Urothelium cell line (cell line): ENCODE results near the gene ABCF2.

Experiments
- DNase-seq: peaks from one replicate; pipeline ENCODE4 v3.0.0; 2011; ENCODE audit warnings: low spot score, mixed read lengths
- FAIRE-seq: peaks from 2 replicates; lab custom pipeline; 2011; peaks lifted over from hg19 to GRCh38; lab: Jason Lieb, UNC

Gene ABCF2

GRCh38 chr7:151198945-151199848 is 27.8 kb downstream of the ABCF2 start:
- FAIRE-seq (no peak), DNase-seq (no peak)

GRCh38 chr7:151197932-151198331 is 29.1 kb downstream of the ABCF2 start:
- DNase-seq (no peak), FAIRE-seq (no peak)

DNA sequence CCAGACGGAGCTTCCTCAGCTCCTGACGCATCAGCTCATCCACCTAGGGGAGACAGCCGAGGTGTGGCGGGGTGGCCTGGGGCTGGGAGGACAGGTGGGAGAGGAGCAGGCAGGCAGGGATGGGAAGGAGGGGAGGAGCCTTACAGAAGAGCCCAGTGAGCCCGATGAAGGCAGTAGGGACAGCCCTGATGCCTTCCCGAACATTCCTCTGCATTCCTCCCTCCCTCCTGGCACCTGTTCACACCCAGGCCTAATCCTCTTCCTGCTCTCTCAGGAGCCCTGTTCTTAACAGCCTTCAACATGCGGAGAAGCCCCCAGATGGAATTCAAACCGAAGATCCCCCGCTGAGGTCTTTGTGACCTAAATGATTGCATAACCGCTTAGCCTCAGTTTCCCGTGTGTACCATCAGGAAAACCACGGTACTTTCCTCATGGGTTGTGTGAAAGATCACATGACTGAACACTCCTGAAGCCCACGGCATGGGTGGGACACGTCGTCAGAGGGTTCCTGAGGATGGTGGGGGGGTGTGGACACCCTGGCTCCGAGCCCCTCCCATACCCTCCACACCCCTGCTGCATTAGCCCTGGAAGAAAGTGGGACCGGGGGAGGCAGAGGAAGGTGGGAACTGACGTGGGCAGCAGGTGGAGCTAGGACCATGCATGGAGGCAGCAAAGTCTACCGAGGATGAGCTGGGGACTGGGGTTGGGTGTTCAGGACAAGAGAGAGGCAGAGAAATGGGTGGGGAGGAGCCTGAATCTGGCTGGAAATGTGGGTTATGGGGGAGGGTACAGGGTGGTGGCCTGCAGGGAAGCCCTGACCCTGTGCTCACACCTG is 31.2 kb downstream of the ABCF2 start:
- no peak for DNase-seq
- FAIRE-seq = no peak

GRCh38 chr7:151194188-151194587 is 32.8 kb downstream of the ABCF2 start:
- FAIRE-seq = no peak
- DNase-seq = no peak

DNA sequence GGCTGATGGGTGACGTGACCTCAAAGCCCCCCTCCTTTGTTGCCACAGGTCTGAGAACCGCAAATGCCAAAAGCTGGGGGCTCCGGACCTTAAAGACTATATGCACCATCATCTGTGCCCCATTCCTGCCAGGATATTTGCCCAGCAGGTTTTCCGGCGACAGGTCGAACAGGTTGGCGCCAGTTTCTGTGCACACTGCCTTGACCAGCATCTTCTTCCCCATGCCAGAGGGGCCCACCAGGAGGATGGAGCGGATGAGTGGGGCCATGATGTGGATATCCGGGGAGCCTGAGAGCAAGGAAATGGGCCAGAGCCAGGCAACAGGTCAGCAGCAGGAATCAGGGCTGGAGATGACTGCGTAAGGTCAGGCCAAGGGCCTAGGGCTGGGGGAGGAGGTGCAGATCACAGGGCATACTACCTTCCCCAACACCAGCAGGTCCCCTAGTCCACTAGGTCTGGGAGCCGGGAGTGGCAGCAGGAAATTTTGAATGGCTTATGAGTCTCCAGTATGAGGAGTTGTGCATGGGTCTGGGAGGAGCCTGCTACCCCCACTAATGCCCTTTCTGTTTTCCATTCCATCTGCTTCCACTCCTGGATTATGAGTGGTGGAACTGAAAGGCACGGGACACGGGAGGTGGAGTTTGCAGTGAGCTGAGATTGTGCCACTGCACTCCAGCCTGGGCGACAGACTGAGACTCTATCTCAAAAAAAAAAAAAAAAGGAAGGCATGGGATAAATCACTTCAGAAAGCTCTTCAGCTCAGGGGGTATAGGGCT is 33.6 kb downstream of the ABCF2 start:
- no peak for FAIRE-seq
- DNase-seq = no peak

GRCh38 chr7:151192002-151192539 is 34.9 kb downstream of the ABCF2 start:
- DNase-seq (no peak), FAIRE-seq (no peak)

- DNase-seq (no peak), FAIRE-seq (no peak)
These were observed 35.5 kb downstream of the ABCF2 start for GRCh38 chr7:151191544-151191943.

DNA sequence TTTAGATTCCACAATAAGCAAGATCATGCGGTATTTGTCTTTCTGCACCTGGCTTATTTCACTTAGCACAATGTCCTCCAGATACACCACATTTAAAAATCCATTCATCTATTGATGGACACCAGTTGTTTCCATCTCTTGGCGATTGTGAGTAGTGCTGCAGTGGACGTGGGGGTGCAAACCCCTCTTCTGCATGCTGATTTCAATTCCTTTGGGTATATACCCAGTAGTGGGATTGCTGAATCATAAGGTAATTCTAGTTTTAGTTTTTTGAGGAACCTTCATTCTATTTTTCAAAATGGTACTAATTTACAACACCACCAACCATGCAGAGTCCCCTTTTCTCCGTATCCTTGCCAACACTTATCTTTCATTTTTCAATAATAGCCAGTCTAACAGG is 38.0 kb downstream of the ABCF2 start:
- DNase-seq (no peak), FAIRE-seq (no peak)

DNA sequence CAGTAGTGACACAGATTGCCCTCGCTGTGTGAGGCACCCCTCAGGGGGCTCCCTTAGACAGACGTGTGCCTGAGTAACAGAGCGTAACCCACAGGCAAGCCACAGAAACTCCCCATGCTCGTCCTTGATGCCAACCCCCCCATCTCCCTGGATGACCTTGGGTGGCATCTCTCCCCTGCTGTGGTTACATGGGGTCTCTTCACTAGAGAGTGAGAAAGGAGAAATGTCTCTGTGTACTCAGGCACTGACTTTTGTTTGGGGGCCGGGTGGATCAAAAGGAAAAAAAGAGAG is 38.8 kb downstream of the ABCF2 start:
- FAIRE-seq = no peak
- no peak for DNase-seq

- DNase-seq (no peak), FAIRE-seq (no peak)
These were observed 39.4 kb downstream of the ABCF2 start for GRCh38 chr7:151187409-151188251.

- FAIRE-seq (no peak), DNase-seq (no peak)
These were observed 40.2 kb downstream of the ABCF2 start, which contains the start of gene ASB10 for GRCh38 chr7:151186640-151187408. ASB10 (minus strand) TSS chr7:151187250; CDS start chr7:151187130, 120 bp downstream.

DNA sequence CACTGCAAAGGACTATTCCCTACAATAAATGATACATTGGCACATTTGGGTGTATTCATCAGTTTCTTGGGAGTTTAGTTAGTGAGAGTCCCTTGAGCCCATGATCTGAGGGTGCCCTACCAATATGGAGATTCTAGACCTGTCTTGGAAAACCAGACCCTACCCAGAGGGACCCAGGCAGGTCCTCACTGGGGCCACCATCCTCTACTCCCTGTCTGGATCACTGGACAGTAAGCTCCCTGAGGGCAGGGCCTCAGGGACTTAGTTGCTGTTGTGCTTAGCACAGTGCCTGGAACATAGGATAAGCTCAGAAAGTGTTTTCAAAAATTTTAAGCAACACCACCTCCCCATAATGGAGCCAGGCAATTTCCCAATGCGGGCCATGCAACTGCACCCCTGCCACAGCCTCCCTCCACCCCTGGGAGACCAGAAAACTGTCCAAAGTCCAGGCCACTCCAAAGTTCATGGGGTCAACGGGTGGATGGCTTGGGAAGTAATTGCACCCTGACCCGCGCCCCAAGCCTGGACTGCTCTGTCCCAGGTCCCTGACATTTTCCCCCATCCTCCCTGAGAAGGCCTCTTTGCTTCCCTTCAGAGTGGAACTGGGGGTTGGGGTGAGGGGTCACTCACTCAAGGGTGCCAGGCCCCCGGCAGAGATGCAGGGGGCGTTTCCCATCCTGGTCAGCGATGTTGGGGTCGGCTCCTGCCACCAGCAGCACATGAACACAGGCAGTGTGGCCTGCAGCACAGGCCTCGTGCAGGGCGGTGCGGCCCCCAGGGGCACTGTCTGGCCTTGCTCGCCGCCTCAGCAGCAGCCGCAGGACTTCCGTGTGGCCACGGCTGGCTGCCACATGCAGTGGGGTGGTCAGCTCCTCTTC is 41.0 kb downstream of the ABCF2 start:
- DNase-seq (no peak), FAIRE-seq (no peak)

DNA sequence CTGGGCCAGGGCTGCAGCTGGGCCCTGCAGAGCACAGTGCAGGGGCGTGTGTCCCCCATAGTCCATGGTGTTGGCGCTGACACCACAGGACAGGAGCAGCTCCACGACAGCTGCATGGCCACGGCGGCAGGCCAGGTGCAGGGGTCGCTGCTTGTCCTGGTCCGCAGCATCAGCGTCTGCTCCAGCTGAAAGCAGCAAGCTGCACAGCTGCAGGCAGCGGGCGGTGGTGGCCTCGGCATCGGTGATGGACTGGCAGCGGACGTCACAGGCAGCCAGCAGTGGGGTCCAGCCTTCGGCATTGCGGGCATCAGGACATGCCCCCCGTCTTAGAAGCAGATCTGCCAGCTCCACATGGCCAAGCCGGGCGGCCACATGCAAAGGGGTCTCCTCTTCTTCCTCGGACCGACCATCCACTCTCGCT is 46.0 kb downstream of the ABCF2 start:
- no peak for FAIRE-seq
- DNase-seq = no peak

DNA sequence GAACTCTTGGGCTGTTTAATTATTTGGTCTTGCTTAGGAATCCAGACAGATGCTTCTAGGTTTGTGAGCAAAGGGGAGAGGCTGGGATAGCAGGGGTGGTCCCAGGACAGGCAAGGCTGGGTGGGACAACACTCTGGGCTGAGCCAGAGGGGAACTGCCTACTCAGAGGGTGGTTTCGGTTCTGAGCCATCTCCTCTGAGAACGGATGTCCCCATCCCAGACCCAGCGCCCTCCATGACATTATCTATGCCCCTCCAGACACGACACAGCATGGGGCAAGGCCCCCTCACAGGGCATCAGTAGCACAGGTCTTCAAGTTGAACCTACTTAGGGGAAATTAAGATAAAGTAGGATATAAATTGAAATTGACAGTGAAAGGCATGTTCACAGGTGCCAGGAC is 47.1 kb downstream of the ABCF2 start:
- DNase-seq = no peak
- no peak for FAIRE-seq

DNA sequence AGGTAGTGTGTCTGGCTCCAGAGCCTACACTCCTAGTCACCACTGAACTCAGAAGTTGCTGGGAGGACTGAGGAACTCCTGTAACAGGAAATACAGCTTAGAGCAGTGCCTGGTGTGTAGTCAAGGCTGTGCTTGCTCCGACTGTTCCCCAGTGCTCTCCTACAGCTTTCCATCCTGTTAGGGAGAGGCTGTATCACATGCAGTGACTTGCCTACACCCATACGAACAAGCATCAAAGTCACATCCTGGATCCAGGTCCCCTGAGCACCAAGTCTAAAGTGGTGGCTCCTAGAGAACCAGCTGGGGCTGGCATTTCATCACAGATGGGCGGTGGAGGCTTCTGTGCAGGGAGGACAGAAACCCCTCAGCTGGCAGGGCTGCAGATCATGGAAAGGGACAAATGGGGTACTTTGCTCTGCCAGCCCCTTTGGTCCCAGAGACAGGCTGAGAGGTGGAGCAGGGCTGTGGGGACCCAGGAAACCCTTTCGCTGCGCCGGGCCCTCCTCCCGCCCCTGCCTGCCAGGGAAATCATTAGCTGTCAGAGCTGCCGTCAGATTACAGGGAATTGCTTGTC is 47.6 kb downstream of the ABCF2 start:
- no peak for FAIRE-seq

DNA sequence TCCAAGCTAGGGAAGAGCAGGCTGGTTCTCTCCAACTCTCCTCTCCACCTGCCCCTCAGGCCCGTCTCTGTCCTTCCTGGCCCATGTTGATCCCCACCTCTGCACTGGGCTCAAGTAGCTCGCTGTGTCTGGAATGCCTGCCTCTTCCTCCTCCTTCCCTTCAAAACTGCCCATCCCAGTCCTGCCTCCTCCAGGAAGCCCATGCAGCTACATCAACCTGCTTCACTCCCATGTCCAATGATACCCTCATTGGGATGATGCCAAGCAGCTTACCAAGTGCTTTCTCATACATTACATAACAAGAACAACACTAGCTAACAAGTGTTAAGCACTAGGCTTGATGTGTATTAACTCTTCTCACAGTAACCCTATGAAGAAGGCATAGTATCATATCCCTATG is 48.2 kb downstream of the ABCF2 start:
- DNase-seq = no peak
- FAIRE-seq = no peak

More for the DNA sequence above, 47.6 kb downstream of the ABCF2 start:
- DNase-seq = no peak

DNA sequence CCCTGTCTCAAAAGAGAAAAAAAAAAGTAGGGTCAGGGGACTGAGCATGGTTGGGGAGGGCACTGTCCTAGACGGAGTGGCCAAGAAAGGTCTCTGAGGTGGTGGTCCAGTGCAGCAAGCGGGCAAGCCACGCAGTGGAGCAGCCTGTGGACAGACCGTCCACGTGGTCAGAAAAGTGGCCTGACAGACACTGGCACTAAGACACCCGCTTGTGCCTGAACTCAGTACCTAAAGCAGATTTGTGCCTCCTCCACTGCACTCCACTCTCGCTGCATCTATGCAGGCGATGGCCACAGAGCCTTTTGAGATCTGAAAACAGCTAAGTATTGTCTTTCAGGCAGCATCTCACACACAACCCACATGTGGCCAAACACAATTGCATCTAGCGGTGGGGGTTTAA is 48.8 kb downstream of the ABCF2 start:
- FAIRE-seq = no peak
- DNase-seq = no peak

DNA sequence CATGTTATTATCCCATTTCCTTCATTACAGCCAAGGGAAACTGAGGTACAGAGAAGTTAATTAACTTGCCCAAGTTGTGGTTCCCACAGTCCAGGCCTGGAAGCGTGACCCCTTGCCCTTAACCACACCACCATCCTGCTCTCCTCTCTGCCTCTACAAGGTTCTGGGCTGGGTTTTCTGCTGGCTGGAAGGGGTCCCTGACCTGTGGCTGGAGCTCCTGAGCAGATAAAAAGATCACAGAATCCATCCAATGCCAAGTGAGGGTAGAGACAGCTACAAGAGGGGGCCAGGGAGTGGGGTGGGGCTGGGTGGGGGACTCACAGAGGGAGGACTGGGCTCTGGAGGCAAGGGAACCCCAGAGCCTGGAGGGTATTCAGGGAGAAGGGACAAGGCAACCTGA is 49.7 kb downstream of the ABCF2 start:
- no peak for FAIRE-seq
- no peak for DNase-seq
